HG02884 (cell line): Measurements from ENCODE around the gene FAM229B.
"Not testable (repeated sequence)": the region's sequence is repeated elsewhere in the genome, so short reads cannot be mapped to it uniquely, and the experiment has no call there.

Experiments
- ATAC-seq: cut with Tn5 transposase; IDR thresholded peaks from one replicate; pipeline ENCODE4 v1.9.1; 2021; ENCODE audit warnings: mild to moderate bottlenecking, moderate library complexity; ENCODE audit not compliant: unreplicated experiment

FAM229B gene

GRCh38 chr6:112062966-112063365 is 24.4 kb upstream of the FAM229B start:
- no peak for ATAC-seq

DNA sequence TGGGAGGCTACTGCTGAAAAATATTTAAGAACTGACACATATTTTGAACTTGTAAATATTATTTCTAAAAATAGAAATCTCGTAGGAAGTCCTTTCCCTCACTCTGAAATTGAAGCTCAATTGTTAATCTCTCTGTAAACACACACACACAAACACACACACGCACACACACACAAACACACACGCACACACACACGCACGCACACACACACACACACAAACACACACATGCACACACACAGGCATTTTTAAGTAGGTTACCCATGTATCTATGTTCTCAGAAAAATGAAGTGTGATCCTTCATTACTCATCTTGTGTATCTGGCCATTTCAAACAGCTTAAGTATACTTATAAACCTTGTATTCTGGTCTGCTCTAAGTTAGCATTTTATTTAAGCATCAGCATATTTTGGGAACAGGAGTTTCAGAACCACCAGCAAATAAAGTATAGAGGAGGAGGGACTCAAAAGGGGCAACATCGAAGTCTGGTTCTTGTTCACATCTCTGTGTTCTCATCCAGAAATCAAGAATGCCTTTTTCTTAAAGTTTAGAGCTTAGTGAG is 21.9 kb upstream of the FAM229B start:
- no peak for ATAC-seq

DNA sequence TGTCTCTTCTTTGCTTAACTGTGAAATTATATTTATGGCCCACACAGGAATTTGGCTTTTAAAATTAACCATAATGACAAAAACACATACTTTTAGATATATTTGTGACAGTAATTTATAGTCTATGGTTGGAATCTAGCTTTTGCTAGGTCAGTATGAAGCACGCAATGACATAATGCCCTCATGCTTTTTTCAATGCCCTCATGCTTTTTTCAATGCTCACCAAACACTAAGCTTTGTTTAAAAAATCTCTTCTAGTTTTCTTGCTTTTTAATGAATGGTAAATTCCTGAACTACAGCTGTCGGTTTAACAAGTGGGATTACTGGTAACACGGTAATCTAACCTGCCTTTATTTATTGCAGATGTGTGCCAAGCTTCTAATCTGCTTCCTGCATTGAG is 20.8 kb upstream of the FAM229B start:
- ATAC-seq: no peak

- no peak for ATAC-seq
Measured at GRCh38 chr6:112081569-112081968, 5.8 kb upstream of the FAM229B start.

- no peak for ATAC-seq
Measured at GRCh38 chr6:112085286-112086065, 1.9 kb upstream of the FAM229B start.

DNA sequence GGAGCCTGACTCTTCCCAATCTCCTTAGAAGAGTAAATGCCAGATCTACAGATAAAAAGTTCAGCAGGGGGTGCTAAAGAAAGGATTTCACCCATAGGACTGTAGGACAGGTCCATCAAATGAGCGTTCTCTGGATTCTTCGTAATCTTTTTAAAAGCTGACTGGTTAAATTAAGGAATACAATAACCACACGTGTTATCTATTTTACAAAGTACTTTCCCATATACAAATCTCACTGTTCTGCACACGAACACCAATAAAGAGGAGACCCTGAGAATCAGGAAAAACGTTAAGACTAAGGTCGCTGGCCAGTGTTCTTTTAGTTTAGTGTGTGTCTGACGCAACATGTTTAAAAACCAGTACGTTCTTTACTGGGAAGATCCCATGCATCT is 651 bp upstream of the FAM229B start:
- peak; percentile 36 for ATAC-seq

DNA sequence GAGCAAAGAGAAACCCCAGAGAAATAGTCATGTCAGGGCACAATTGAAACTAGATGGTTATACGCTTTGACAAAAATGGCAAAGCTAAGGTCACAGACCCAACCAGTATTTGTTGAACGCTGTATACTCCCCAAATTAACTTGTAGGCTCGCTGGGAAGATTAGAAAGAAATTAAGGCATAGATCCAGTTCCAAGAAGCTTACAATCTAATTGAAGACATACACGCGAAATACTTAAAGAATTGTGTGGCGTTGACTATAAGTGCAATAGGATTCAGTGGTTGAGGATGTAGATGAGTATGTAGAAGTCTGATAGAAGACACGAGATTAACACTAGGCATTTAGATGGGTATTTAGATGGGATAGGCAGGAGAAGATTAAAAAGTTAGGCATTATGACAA is 525 bp downstream of the FAM229B start:
- no peak for ATAC-seq

GRCh38 chr6:112096901-112097300 is 9.5 kb downstream of the FAM229B start:
- no peak for ATAC-seq

GRCh38 chr6:112100561-112100960 is 13.2 kb downstream of the FAM229B start:
- ATAC-seq: no peak

DNA sequence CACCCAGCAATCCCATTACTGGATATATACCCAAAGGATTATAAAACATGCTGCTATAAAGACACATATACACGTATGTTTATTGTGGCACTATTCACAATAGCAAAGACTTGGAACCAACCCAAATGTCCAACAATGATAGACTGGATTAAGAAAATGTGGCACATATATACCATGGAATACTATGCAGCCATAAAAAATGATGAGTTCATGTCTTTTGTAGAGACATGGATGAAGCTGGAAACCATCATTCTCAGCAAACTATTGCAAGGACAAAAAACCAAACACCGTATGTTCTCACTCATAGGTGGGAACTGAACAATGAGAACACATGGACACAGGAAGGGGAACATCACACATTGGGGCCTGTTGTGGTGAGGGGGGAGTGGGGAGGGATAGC is 18.6 kb downstream of the FAM229B start:
- ATAC-seq: not testable (repeated sequence)

- no peak for ATAC-seq
Measured at GRCh38 chr6:112106562-112106961, 19.2 kb downstream of the FAM229B start.

DNA sequence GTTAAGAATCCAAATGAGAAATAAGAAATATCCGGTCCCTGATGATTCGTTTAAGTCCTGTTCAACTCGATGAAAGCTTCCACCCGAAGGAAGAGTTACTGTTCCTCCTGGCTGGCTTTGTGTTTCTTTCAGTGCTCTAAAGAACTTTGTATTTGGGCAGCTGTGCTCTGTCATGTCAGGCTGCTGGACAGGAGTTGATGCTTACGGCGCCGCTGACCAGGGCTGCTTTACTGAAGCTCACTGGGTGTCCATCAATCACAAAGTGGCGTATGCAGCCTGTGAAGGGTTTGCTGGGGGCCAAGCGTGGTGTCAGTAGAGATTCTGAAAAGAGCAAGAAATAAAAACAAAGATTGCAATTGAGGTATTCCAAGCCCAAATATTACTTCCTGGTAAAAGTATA is 21.9 kb downstream of the FAM229B start:
- ATAC-seq: no peak

GRCh38 chr6:112113431-112113830 is 26.0 kb downstream of the FAM229B start:
- ATAC-seq: no peak

DNA sequence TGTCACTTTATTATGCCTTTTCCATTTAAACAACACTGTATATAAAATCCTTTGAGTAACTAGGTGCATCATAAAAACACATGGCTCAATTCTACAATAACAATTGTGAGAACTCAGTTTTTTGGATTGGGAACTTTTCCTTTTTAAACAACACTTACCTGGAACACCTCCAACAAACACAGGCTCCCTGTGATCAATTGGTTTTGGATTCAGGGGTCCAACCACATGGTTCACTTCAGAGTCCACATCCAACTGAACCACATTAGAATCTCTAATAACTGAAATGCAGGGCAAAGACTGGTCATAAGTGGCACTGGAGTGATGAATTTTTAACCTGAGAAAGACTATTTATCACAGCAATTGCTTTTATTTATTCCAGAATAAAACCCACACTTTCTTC is 26.5 kb downstream of the FAM229B start:
- no peak for ATAC-seq

DNA sequence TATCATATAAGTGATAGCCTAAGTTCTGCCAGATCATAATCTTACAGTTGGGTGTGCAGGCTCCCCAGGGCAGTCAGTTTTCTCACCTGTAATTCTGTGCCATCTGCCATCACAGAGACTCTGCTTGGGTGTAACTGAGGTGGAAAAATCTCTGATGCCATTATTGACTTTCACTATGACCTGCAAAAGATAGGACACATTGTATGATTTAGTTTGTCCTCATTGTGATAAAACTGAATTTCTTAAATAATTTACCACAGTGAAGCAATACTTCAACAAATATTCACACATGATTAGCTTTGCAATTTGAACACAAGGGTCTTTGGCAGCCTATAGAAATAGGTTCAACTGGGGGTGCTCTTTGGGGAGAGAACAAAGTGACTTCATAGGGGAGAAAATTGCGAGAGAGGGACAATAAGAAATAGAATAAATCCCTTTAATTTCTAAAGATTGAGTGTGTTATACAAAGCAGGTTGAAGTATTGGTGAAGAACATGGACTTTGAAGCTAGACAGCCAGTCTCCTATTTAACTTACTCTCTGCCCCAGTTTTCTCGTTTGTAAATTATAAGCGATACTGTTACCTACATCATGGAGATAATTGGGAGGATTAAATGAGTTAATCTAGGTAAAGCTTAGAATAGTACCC is 27.3 kb downstream of the FAM229B start:
- ATAC-seq: no peak

DNA sequence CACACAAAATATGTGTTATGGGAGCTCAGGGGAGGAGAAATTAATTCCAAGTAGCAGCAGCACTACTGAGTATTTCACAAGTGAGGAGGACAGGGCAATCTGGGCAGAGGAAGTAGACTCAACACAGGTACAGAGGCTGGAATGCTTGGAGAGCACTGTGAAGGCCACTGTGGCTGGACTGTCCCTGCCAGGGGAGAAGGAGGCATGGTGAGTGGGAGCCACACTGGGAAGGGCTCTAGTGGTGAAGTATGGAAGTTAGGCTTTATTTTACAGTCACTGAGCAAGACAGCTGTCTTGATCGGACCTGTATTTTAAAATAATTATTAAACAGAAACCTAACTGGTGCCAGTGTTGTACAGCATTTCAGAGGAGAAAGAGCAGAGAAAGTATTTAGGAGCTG is 28.8 kb downstream of the FAM229B start:
- ATAC-seq: no peak

- ATAC-seq: no peak
Measured at GRCh38 chr6:112117554-112117953, 30.2 kb downstream of the FAM229B start.

GRCh38 chr6:112118034-112118433 is 30.6 kb downstream of the FAM229B start:
- no peak for ATAC-seq

GRCh38 chr6:112122756-112123155 is 35.4 kb downstream of the FAM229B start:
- ATAC-seq: no peak

GRCh38 chr6:112123982-112124381 is 36.6 kb downstream of the FAM229B start:
- no peak for ATAC-seq

GRCh38 chr6:112128208-112128607 is 40.8 kb downstream of the FAM229B start:
- no peak for ATAC-seq

DNA sequence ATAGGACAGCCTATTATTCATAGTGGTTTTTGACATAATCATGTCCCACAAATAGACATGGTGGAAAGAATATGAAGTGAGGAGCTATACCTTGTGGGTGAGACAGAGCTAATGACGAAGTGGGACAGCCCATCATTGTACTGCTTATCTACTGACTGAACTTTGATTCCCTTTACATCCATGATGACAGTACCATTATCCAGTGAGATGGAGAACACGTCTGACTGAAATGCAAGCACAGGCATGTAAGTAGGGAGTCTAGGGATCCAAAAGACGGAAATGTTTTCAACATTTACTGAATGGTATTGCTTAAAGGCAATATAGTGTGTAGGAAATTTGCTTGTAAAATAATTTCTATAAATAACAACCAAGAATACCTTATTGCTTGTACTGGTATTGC is 43.5 kb downstream of the FAM229B start:
- ATAC-seq: no peak
